ENCODE measurements around the gene NKTR. TPM values are rescaled to one million over a fixed set of nuclear protein-coding genes. Genes with fewer than 3 reads are reported as not detected.

Gene NKTR
- total and polyA plus RNA-seq, 2 experiments from 2014 or later: 81.3 to 117 TPM

- no peak overlapping the region for H3K27ac Mint-ChIP-seq
- no peak for ATAC-seq
These were observed 86.6 kb downstream of the NKTR start for GRCh38 chr3:42686832-42687650.

More at GRCh38 chr3:42686832-42687650, 86.6 kb downstream of the NKTR start:
- Histone ChIP-seq H3K4me2 (no peak overlapping the region), H4K20me1 (replicated peaks; ENCODE audit: insufficient read depth) (no peaks in the 10 kb centered on the region), H3K9me2 (ENCODE audit: insufficient read depth) (no peaks in the 10 kb centered on the region), H3K79me2 (replicated peaks; ENCODE audit: insufficient read depth) (no peaks in the 10 kb centered on the region), H3K36me3 (ENCODE audit: insufficient read depth) (no peaks in the 10 kb centered on the region), H3K4me1 (ENCODE audit: insufficient read depth) (no peaks in the 10 kb centered on the region), H3K27me3 (ENCODE audit: insufficient read depth) (no peaks in the 10 kb centered on the region), H3K4me3 (no peak overlapping the region), H3F3A (replicated peaks; ENCODE audit: low read depth) (no peaks in the 10 kb centered on the region), H2AFZ (no peak overlapping the region), H3K27ac (ENCODE audit: low read depth) (no peak overlapping the region)
- TF ChIP-seq POLR2AphosphoS5 (IDR thresholded peaks at IDR 0.05; ENCODE audit: low read depth) (no peak), CREB1 (CRISPR knock-in tag; IDR thresholded peaks at IDR 0.05; ENCODE audit: low read depth) (no peak), ZNF462 (CRISPR knock-in tag; IDR thresholded peaks at IDR 0.05) (no peak), STAT1 (IDR thresholded peaks at IDR 0.05; ENCODE audit: unreplicated experiment) (no peak), NANOG (IDR thresholded peaks at IDR 0.05; ENCODE audit: borderline replicate concordance) (no peak), ETS1 (IDR thresholded peaks at IDR 0.05) (no peak), EZH2phosphoT487 (IDR thresholded peaks at IDR 0.05; ENCODE audit: unreplicated experiment) (no peak), ZNF331 (CRISPR knock-in tag; IDR thresholded peaks at IDR 0.05; ENCODE audit: low read depth) (no peak), JUNB (IDR thresholded peaks at IDR 0.05; ENCODE audit: unreplicated experiment) (no peak), ZNF114 (CRISPR knock-in tag; IDR thresholded peaks at IDR 0.05) (no peak)
- TF ChIP-seq, protein P1, sequence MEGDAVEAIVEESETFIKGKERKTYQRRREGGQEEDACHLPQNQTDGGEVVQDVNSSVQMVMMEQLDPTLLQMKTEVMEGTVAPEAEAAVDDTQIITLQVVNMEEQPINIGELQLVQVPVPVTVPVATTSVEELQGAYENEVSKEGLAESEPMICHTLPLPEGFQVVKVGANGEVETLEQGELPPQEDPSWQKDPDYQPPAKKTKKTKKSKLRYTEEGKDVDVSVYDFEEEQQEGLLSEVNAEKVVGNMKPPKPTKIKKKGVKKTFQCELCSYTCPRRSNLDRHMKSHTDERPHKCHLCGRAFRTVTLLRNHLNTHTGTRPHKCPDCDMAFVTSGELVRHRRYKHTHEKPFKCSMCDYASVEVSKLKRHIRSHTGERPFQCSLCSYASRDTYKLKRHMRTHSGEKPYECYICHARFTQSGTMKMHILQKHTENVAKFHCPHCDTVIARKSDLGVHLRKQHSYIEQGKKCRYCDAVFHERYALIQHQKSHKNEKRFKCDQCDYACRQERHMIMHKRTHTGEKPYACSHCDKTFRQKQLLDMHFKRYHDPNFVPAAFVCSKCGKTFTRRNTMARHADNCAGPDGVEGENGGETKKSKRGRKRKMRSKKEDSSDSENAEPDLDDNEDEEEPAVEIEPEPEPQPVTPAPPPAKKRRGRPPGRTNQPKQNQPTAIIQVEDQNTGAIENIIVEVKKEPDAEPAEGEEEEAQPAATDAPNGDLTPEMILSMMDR (conservative IDR thresholded peaks at IDR 0.05; ENCODE audit: low read depth in 2 of 2): no peak
- no peak for DNase-seq (ENCODE audit: low spot score)
- H3K4me3 Mint-ChIP-seq: no peak overlapping the region
- no peaks in the 10 kb centered on the region for H3K36me3 Mint-ChIP-seq (ENCODE audit: low read depth)
- peaks cover 17% of the 10 kb centered on the region for H3K27me3 Mint-ChIP-seq (ENCODE audit: insufficient read depth, low read depth, poor library complexity)
- no peaks in the 10 kb centered on the region for H3K9me3 Mint-ChIP-seq
- H3K4me1 Mint-ChIP-seq: peaks cover 19% of the 10 kb centered on the region

Data from GM23338 (cell line).